ENCODE results near the gene DAP3.
"Not testable (repeated sequence)": the region's sequence is repeated elsewhere in the genome, so short reads cannot be mapped to it uniquely, and the experiment has no call there.

DAP3 gene

DNA sequence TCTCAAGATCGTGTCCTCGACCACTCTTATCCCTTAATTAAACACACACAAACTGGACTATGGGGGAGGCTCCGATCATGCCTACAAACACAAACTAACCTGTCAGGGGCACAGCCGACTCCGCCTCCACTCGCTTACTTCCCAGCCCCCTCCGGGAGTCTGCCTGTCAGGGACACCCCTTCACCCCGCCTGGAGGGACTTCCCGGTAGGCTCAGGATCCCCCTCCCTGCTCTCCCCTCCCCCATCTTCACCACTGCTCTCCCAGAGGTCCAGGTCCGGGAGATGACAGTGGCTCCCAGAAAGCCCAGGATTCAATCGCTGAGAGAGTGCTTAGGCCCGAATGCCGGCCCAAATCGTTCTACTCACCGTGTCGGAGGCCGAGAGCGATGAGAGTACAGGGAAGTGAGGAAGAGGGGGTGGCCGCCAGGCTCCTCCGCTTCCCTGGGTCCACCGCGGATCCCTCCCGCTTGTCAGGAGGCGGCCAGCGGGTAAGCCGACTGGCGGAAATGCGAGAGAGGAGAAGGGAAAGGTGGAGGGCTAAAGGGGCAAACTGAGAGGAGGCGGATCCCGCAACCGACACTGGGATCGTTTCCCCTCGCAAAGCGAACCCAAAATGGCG lies 1.1 kb upstream of the DAP3 start:
- DNase-seq (ENCODE audit: low read depth in 2 of 2) = peak in 1 of 2 donors; percentile 58

DNA sequence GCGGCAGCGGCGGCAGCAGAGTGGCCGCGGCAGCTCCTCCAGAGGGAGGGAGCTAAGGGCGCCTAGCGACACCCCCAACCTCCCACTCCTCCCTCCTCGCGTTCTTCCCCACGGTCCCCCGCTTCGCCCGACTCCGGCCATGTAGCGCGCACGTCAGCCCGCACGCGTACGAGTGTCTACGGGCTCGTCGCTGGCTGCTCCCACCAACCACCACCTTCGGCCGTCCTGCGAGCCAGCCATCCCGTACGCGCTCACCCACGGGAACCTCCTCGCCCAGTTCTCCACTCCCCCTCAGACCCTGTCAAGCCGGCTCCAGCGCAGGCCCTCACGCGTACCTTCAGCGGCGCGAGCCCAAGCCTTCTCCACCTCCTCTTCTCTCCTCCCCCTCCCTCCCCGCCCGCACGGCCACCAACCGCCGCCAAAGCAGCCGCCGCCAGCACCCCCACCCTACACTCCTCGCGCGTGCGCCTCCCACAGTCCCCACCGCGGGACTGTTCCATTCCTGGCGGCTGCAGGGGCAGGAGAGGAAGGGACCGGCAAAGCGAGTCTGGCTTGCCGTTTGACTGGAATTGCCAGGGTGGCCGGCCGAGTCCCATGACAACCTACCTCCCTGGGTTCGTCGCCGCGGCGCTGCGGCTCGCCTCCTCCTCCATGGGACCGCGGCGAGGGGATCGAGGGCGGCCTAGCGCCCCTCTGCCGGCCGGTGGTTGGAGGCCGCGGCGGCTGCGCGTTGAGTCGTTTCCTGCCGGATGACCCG lies 389 bp upstream of the DAP3 start, which contains the start of gene YY1AP1:
YY1AP1 (minus strand) TSS at position 451 of the 757 bp plus-strand sequence. CDS start 8,338 bp downstream, outside the sequence.
- peak; percentile 86 to 88 for DNase-seq (ENCODE audit: low read depth in 2 of 2)

DNA sequence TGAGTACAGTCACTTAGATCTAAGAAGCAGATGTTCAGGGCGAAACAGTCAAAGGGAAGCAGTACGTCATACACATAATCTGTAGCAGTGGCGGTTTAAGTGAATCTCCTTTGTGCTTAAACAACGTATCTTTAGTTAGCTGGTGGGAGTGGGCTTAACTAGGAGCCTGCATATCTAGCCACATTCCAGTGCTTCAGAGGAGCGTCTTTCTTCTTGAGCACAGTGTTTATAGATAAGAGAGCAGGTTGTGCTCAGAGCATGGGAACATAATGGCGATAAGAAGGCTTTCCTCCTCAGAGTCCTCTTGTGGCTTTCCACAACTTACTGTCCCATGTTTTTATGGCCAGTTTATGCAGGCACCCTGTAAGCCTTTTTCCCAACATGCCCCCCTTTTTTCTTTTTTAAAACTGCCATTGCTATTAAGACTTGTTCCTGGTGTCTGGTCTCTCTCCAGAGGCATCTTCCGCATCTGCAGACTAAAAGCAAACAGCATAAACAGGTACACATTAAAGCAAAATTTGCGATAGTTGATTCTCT lies 3.2 kb downstream of the DAP3 start:
- DNase-seq (ENCODE audit: low read depth in 2 of 2) = no peak

GRCh38 chr1:155694167-155694566 lies 5.3 kb downstream of the DAP3 start:
- no peak for DNase-seq (ENCODE audit: low read depth in 2 of 2)

DNA sequence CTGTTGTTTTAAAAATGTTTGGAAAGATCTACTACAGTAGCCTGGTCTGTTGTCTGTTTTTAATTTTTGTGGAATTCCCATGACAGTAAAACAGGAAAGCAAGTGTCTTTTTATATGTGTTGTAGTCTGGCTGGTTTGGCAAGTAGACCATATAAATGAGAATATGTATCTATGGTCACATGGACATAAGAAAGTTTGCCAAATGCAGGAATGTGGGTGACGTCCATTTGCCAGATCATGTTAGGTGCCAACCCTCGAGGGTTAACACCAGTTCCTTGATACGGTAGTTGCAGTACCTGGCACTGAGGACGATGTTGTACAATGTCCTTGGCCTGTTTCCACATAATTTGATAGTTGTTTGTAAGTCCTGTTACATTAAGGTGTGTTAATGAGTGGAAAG lies 6.2 kb downstream of the DAP3 start:
- no peak for DNase-seq (ENCODE audit: low read depth in 2 of 2)

- no peak for DNase-seq (ENCODE audit: low read depth in 2 of 2)
Measured at GRCh38 chr1:155695608-155696007, 6.7 kb downstream of the DAP3 start.

DNA sequence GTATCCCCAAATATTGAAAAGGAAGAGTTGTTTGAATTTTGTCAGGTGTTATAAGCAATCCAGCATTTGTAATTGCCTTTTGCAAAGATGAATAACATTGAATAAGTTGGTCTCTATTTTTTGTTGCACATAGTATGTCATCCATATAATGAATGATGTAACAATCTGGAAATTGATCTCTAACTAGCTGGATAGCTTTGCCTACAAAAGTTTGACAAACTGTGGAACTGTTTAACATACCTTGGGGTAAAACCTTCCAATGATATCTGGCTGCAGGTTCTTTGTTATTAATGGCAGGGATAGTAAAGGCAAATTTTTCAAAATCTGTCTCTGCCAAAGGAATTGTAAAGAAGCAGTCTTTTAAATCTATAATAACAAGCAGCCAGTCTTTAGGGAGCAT lies 7.6 kb downstream of the DAP3 start:
- DNase-seq (ENCODE audit: low read depth in 2 of 2) = no peak

DNA sequence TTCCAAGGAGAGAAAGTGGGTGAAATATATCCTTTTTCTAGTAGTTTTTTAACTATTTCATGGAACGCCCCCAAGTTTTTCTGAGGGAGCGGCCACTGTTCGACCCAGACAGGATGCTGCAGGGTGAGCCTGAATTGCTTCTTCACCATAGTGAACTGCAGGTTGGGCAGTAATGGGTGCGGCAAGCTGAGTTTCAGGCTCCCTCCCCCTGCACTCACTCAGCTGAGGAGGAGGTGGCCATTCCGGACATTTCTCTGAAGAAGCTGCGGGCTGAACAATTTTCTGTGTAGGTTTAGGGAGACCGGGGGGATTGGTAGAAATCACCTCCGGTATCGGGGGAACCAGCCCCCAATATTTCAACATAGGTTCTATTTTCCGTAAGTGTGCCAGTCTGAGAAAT lies 8.2 kb downstream of the DAP3 start:
- no peak for DNase-seq (ENCODE audit: low read depth in 2 of 2)

DNA sequence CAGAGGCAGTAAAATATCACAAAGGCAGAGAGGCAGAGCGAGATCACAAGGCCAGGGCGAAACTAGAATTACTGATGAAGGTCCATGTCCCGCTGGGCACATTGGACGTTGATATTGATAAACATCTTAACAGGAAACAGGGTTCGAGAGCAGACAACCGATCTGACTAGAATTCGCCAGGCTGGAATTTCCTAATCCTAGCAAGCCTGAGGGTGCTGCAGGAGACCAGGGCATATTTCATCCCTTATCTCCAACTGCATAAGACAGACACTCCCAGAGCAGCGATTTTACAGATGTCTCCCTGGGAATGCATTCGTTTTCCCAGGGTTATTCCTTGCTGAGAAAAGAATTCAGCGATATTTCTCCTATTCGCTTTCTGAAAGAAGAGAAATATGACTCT lies 8.7 kb downstream of the DAP3 start:
- not testable (repeated sequence) for DNase-seq (ENCODE audit: low read depth in 2 of 2)

GRCh38 chr1:155698382-155699038 lies 9.6 kb downstream of the DAP3 start:
- DNase-seq (ENCODE audit: low read depth in 2 of 2) = no peak

- DNase-seq (ENCODE audit: low read depth in 2 of 2) = not testable (repeated sequence)
Measured at GRCh38 chr1:155699062-155699461, 10.2 kb downstream of the DAP3 start.

DNA sequence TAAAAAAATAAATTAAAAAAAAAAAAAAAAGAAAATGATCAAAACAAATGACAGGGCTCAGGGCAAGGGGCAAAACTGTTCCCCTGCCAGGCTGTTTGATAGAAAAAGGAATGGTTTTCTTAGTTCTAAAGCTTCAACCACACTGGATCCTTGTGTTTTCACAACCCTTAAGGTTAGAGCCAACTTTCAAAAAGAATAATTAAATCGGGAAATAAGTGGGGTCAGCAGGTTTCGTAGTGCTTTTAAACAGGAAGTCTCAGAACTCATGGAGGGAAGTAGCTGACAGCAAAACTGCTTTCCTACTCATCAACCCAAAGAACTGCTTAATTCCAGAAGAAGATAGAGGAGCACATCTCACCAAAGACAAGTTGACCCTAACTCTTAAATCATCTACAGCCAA lies 12.8 kb downstream of the DAP3 start:
- DNase-seq (ENCODE audit: low read depth in 2 of 2) = not testable (repeated sequence)

GRCh38 chr1:155703216-155703615 lies 14.3 kb downstream of the DAP3 start:
- no peak for DNase-seq (ENCODE audit: low read depth in 2 of 2)

GRCh38 chr1:155704414-155704813 lies 15.5 kb downstream of the DAP3 start:
- not testable (repeated sequence) for DNase-seq (ENCODE audit: low read depth in 2 of 2)

GRCh38 chr1:155706139-155706538 lies 17.2 kb downstream of the DAP3 start:
- no peak for DNase-seq (ENCODE audit: low read depth in 2 of 2)

DNA sequence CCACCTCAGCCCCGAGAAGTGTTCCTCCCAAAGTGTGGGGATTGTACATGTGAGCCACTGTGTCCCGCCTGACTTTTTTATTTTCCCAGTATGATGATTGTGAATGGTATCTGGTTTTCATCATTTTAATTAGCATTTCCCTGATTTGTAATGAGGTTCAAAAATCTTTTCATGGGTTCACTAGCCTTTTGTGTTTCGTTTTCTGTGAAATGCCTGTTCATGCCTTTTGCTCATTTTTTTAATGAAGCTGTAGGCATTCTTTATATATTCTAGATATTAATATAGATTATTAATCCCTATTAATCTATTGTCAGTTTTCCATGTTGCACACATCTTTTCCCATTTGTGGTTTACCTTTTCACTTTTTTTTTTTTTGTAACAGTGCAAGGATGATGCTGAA lies 20.5 kb downstream of the DAP3 start:
- DNase-seq (ENCODE audit: low read depth in 2 of 2) = no peak

DNA sequence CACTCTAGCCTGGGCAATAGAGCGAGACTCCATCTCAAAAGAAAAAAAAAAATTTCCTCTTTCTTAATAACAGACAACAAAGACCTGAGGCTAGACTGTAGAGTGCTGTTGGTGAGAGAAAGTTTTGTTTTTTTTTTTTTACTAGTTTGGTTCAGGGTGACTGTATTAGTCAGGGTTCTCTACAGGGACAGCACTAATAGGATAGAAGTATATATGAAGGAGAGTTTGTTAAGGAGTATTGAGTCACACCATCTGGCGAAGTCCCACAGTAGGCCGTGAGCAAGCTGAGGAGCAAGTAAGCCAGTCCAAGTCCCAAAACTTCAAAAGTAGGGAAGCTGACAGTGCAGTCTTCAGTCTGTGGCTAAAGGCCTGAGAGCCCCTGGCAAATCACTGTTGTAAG lies 22.6 kb downstream of the DAP3 start:
- DNase-seq (ENCODE audit: low read depth in 2 of 2) = not testable (repeated sequence)

- not testable (repeated sequence) for DNase-seq (ENCODE audit: low read depth in 2 of 2)
Measured at GRCh38 chr1:155712636-155713035, 23.7 kb downstream of the DAP3 start.

- DNase-seq (ENCODE audit: low read depth in 2 of 2) = no peak
Measured at GRCh38 chr1:155713075-155713474, 24.2 kb downstream of the DAP3 start.

- DNase-seq (ENCODE audit: low read depth in 2 of 2) = not testable (repeated sequence)
Measured at GRCh38 chr1:155715056-155715455, 26.2 kb downstream of the DAP3 start.

GRCh38 chr1:155715777-155716176 lies 26.9 kb downstream of the DAP3 start:
- DNase-seq (ENCODE audit: low read depth in 2 of 2) = no peak

DNA sequence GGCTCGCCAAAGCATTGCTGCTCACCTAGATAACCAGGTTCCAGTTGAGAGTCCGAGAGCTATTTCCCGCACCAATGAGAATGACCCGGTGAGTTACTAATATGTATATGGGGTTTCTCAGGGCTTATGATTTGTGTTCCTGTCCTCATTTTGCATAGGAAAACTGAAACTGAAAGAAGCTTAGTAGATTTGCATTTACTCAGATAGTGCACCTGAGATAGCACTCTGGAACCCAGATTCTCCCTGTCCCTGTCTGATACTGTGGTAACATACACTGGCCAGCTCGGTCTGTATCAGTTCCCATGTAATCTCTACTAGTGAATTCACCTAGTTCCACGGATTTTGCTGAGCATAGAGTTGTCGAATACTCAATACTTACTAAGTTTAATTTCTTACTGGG lies 28.1 kb downstream of the DAP3 start:
- DNase-seq (ENCODE audit: low read depth in 2 of 2) = no peak

All from stimulated activated CD8-positive, alpha-beta memory T cell treated with anti-CD3 and anti-CD28 coated beads, Interleukin-2, amount 100 ng/mL, for 48 hours (primary cell).